Measurements from ENCODE around the gene SLC29A4.
"Not testable (repeated sequence)": the region's sequence is repeated elsewhere in the genome, so short reads cannot be mapped to it uniquely, and the experiment has no call there.

SLC29A4 gene

DNA sequence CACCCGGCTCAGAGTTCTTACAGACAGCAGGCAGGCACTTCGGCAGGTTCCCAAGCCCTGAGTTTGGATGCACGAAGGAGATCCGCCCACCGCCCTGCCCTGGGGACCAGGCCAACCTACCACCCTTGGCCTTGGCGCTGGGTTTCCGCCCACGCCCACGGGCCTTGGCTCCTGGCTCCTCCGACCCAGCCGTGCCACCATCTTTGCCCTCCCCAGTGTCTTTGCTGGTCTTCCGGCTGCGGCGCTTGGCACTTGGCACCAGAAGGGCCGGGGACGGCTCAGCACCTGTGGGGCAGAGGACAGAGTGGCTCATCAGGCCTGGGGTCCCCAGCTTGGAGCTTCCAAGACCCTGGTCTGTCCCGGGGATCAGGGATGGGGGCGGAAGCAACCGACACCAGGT lies 32.1 kb downstream of the SLC29A4 start:
- DNase-seq (ENCODE audit: low read depth) = no peak
- H3K4me3 ChIP-seq (ENCODE audit: low read depth, low read length) = no peak overlapping the region
- TF ChIP-seq, protein P1, sequence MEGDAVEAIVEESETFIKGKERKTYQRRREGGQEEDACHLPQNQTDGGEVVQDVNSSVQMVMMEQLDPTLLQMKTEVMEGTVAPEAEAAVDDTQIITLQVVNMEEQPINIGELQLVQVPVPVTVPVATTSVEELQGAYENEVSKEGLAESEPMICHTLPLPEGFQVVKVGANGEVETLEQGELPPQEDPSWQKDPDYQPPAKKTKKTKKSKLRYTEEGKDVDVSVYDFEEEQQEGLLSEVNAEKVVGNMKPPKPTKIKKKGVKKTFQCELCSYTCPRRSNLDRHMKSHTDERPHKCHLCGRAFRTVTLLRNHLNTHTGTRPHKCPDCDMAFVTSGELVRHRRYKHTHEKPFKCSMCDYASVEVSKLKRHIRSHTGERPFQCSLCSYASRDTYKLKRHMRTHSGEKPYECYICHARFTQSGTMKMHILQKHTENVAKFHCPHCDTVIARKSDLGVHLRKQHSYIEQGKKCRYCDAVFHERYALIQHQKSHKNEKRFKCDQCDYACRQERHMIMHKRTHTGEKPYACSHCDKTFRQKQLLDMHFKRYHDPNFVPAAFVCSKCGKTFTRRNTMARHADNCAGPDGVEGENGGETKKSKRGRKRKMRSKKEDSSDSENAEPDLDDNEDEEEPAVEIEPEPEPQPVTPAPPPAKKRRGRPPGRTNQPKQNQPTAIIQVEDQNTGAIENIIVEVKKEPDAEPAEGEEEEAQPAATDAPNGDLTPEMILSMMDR (IDR thresholded peaks at IDR 0.05; ENCODE audit: low read depth, low read length, missing control alignments) = no peak
- in situ Hi-C loops (cut with HindIII; ENCODE audit: low sequenced_read_pairs) = no loop called here

DNA sequence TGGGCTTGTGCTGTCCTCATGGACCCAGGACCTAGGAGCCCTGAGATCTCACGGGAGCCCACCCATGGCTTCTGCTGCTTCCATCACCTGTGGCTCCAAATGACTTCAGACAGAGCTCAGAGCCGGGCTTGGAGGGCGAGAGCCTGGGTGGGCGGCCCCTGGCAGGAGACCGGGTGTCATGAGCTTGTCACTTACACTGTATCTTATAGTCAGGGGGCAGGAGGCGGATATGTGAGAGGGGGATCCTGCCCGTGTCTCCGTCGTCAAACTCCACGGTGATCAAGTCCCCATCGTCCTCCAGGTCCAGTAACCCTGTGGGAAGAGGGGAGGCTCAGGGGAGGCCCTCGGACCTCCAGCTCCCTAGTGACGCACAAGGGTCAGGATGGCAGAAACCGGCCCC lies 33.0 kb downstream of the SLC29A4 start:
- in situ Hi-C loops (cut with HindIII; ENCODE audit: low sequenced_read_pairs) = no loop called here
- DNase-seq (ENCODE audit: low read depth) = no peak
- TF ChIP-seq, protein P1 (IDR thresholded peaks at IDR 0.05; ENCODE audit: low read depth, low read length, missing control alignments) = no peak
- H3K4me3 ChIP-seq (ENCODE audit: low read depth, low read length) = no peak overlapping the region

DNA sequence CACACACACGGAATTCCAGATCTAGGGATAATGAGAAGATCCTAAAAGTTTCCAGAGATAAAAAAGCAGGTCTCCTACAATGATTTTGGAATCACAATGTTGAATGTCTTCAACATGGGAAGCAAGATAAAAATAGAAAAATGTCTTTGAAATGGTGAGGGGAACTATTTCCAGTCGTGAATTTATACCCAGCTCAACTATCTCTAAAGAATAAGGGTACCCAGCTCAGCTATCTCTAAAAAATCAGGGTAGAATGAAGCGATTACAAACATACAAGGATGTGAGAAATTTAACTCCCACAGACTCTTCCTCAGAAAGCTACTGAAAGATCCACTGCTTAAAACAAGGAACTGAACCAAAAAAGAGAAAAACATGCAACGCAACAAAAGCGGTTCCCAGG lies 35.9 kb downstream of the SLC29A4 start:
- H3K4me3 ChIP-seq (ENCODE audit: low read depth, low read length); DNase-seq (ENCODE audit: low read depth); in situ Hi-C loops (cut with HindIII; ENCODE audit: low sequenced_read_pairs): not testable (repeated sequence)

DNA sequence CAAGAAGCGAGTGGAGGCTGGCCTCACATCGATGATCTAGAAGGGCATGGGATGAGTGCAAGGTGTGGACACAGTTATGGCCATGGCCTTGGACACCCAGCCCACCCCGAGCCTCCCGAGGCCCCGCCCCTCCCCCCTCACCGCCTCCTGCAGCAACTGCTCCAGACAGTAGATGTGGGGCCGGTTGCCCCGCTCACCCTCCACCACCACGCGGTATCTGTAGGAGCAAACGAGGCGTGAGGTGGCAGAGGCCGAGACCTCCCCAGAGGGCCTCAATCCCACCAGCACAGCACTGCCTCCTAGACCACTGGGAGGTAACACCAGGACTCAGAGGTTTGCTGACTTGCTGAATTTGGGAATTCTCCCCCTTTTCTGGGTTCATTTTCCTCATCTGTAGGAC lies 37.6 kb downstream of the SLC29A4 start:
- TF ChIP-seq, protein P1 (IDR thresholded peaks at IDR 0.05; ENCODE audit: low read depth, low read length, missing control alignments) = no peak
- in situ Hi-C loops (cut with HindIII; ENCODE audit: low sequenced_read_pairs) = no loop called here
- DNase-seq (ENCODE audit: low read depth) = no peak
- no peak overlapping the region for H3K4me3 ChIP-seq (ENCODE audit: low read depth, low read length)

DNA sequence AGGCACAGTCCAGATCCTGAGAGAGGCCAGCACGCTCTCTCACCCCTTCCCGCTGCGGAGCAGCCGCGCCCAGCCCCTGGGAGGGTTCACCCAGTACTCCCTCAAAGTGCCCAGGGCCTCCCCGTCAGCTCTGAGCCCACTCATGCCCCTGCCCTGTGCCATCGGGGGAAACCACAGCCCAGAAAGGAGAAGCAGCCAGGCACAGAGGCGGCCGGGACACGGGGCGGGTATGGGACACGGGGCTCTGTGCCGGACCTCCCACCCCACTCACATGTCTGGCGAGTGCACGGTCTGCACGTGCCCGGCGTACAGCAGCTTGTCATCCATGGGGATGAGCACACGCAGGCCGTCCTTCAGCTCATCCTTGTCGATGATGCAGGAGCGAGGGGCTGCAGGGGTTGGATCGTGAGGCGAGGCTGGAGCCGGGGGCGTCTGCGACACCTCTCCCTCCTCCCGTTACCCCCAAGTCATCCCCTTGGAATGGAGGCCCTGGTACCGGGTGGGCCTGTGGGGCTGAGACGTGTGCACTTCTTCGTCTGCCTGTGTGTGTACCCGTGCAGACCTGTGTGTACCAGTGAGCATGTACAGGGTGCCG lies 38.2 kb downstream of the SLC29A4 start:
- no peak overlapping the region for H3K4me3 ChIP-seq (ENCODE audit: low read depth, low read length)
- TF ChIP-seq, protein P1 (IDR thresholded peaks at IDR 0.05; ENCODE audit: low read depth, low read length, missing control alignments) = no peak
- no peak for DNase-seq (ENCODE audit: low read depth)
- in situ Hi-C loops (cut with HindIII; ENCODE audit: low sequenced_read_pairs) = no loop called here

DNA sequence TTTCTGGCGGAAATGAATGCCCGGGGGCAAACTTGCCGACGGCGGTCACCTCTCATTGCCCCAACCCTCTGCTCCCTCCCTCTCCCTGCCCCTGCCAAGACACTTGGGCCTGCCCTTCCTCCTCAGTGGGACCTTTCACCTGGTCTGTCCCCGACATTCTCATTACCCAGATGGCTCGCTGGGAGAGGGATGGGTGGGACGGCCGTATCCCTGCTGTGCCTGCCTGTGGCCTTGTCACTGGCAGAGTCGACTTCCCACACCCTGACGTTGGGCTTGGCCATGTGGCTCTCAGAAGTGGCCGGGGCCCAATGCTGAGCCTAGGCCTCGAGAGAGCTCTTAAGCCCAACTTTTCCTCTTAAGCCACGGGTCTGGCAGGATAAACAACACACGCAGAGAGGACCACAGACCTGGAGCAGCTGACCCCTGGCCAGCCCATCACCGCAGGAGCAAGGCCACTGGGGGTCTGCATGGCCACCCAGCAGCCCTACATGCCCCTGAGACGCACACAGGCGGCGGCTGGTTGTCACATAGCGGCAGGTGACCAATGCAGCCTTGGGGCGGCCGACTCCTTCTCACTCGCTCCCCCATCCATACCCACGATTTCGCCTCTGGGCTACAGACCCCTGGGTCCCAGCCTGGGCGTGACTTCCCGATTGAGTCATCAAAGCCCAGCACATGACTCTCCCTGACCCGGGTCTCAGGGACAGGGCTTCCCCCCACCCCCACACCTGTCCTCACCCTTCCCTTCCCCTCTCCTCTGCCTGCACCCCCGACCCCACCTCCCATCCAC lies 40.1 kb downstream of the SLC29A4 start:
- TF ChIP-seq, protein P1 (IDR thresholded peaks at IDR 0.05; ENCODE audit: low read depth, low read length, missing control alignments) = no peak
- DNase-seq (ENCODE audit: low read depth) = no peak
- H3K4me3 ChIP-seq (ENCODE audit: low read depth, low read length) = no peak overlapping the region
- in situ Hi-C loops (cut with HindIII; ENCODE audit: low sequenced_read_pairs) = no loop called here

DNA sequence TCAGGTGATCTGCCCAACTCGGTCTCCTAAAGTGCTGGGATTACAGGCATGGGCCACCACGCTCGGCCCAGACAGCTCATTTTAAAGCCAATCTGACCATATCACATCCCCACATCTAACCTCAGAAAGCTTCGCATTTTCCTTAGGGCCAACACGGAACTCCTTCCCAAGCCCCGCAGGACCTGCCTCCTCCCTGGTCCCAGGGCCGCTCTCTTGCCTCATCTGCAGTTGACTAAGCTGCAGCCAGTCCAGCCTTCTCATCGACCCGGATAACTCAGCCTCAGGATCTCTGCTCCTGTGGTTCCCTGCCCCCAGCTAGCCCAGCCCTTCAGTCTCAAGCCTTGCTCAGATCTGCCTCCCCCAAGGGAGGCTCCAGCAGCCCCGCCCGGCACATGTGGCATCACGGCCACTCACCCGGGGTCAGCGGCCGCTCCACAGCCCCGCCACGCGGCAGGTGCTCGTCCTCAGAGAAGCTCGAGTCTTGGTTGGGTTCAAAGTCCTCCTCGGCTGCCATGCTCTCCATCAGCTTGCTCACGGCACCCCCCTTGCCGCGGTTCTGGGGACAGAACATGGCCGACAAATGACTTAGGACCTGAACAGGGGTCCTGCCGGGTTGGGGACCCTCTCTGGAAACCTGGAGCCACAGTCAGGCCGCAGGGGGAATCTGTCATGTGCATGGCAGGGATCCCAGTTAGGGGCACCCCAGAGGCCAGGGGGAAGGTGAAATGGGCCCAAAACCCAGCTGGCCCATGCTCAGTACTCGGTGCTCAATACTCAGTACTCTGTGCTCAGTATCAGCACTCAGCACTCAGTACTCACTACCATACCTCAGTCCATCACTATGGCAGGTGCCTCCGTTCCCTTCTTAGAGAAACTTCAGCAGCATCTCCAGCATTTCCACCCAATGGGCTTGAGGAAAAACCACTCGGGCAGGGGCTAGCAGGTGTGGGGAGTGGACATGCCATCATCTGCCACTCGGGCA lies 41.3 kb downstream of the SLC29A4 start:
- in situ Hi-C loops (cut with HindIII; ENCODE audit: low sequenced_read_pairs); H3K4me3 ChIP-seq (ENCODE audit: low read depth, low read length); DNase-seq (ENCODE audit: low read depth): not testable (repeated sequence)
